Measurements from ENCODE around the gene TRPM3. TPM values are rescaled to one million over a fixed set of nuclear protein-coding genes. Genes with fewer than 3 reads are reported as not detected.

TRPM3 gene
- total RNA-seq, 1 donor from 2014 or later = 0.13 TPM

GRCh38 chr9:70949239-70949638 lies 172.2 kb downstream of the TRPM3 start:
- no peak for DNase-seq (ENCODE audit: low read depth in 2 of 2)

GRCh38 chr9:70948744-70949143 lies 172.7 kb downstream of the TRPM3 start:
- no peak for DNase-seq (ENCODE audit: low read depth in 2 of 2)

- no peak for DNase-seq (ENCODE audit: low read depth in 2 of 2)
Observed at GRCh38 chr9:70947511-70947910, 173.9 kb downstream of the TRPM3 start.

- DNase-seq (ENCODE audit: low read depth in 2 of 2) = no peak
Observed at GRCh38 chr9:70947086-70947485, 174.3 kb downstream of the TRPM3 start.

- no peak for DNase-seq (ENCODE audit: low read depth in 2 of 2)
Observed at GRCh38 chr9:70945301-70945700, 176.1 kb downstream of the TRPM3 start.

- no peak for DNase-seq (ENCODE audit: low read depth in 2 of 2)
Observed at GRCh38 chr9:70941191-70941590, 180.2 kb downstream of the TRPM3 start.

- no peak for DNase-seq (ENCODE audit: low read depth in 2 of 2)
Observed at GRCh38 chr9:70940605-70941004, 180.8 kb downstream of the TRPM3 start.

GRCh38 chr9:70936536-70936935 lies 184.9 kb downstream of the TRPM3 start:
- no peak for DNase-seq (ENCODE audit: low read depth in 2 of 2)

GRCh38 chr9:70935856-70936255 lies 185.6 kb downstream of the TRPM3 start:
- DNase-seq (ENCODE audit: low read depth in 2 of 2) = no peak

GRCh38 chr9:70934642-70935041 lies 186.8 kb downstream of the TRPM3 start:
- no peak for DNase-seq (ENCODE audit: low read depth in 2 of 2)

GRCh38 chr9:70933321-70933720 lies 188.1 kb downstream of the TRPM3 start:
- no peak for DNase-seq (ENCODE audit: low read depth in 2 of 2)

GRCh38 chr9:70932097-70932496 lies 189.3 kb downstream of the TRPM3 start:
- no peak for DNase-seq (ENCODE audit: low read depth in 2 of 2)

- no peak for DNase-seq (ENCODE audit: low read depth in 2 of 2)
Observed at GRCh38 chr9:70927530-70927929, 193.9 kb downstream of the TRPM3 start.

- DNase-seq (ENCODE audit: low read depth in 2 of 2) = peak; percentile 83 to 88
Observed at GRCh38 chr9:70924895-70925547, 196.4 kb downstream of the TRPM3 start.

- peak; percentile 68 to 80 for DNase-seq (ENCODE audit: low read depth in 2 of 2)
Observed at GRCh38 chr9:70924380-70924779, 197.0 kb downstream of the TRPM3 start.

GRCh38 chr9:70923961-70924360 lies 197.5 kb downstream of the TRPM3 start:
- no peak for DNase-seq (ENCODE audit: low read depth in 2 of 2)

GRCh38 chr9:70921136-70921535 lies 200.3 kb downstream of the TRPM3 start:
- DNase-seq (ENCODE audit: low read depth in 2 of 2) = no peak

GRCh38 chr9:70917277-70917676 lies 204.1 kb downstream of the TRPM3 start:
- DNase-seq (ENCODE audit: low read depth in 2 of 2) = no peak

GRCh38 chr9:70911791-70912190 lies 209.6 kb downstream of the TRPM3 start:
- DNase-seq (ENCODE audit: low read depth in 2 of 2) = no peak

- no peak for DNase-seq (ENCODE audit: low read depth in 2 of 2)
Observed at GRCh38 chr9:70910598-70910997, 210.8 kb downstream of the TRPM3 start.

GRCh38 chr9:70902692-70903131 lies 218.7 kb downstream of the TRPM3 start:
- DNase-seq (ENCODE audit: low read depth in 2 of 2) = peak; percentile 39 to 86

- DNase-seq (ENCODE audit: low read depth in 2 of 2) = peak in 1 of 2 donors; percentile 47
Observed at GRCh38 chr9:70902171-70902570, 219.2 kb downstream of the TRPM3 start.

- no peak for DNase-seq (ENCODE audit: low read depth in 2 of 2)
Observed at GRCh38 chr9:70901746-70902145, 219.7 kb downstream of the TRPM3 start.

- DNase-seq (ENCODE audit: low read depth in 2 of 2) = peak in 1 of 2 donors; percentile 18
Observed at GRCh38 chr9:70901013-70901412, 220.4 kb downstream of the TRPM3 start.

Measured in dermis microvascular lymphatic vessel endothelial cell (primary cell).